HUES6 (cell line): ENCODE data around the gene REXO5.

Source experiments
- H3K27ac ChIP-seq: 2 replicates; pipeline ENCODE4 v1.7.0; 2013; ENCODE audit warnings: low read depth, mild to moderate bottlenecking, low read length, inconsistent platforms
- H3K27me3 ChIP-seq: 2 replicates; pipeline ENCODE4 v1.6.1; 2013; ENCODE audit warnings: low read length; ENCODE audit not compliant: control insufficient read depth, insufficient read depth
- H3K36me3 ChIP-seq: 2 replicates; pipeline ENCODE4 v1.6.1; 2013; ENCODE audit warnings: low read length; ENCODE audit not compliant: control insufficient read depth, insufficient read depth
- H3K4me1 ChIP-seq: 2 replicates; pipeline ENCODE4 v1.6.1; 2013; ENCODE audit warnings: low read length; ENCODE audit not compliant: control insufficient read depth, insufficient read depth
- H3K4me3 ChIP-seq: 2 replicates; pipeline ENCODE4 v1.5.1; 2013; ENCODE audit warnings: low read depth, low read length
- H3K9ac ChIP-seq: one replicate; pipeline ENCODE4 v1.6.1; 2013; ENCODE audit warnings: mild to moderate bottlenecking, low read length
- H3K9me3 ChIP-seq: 2 replicates; pipeline ENCODE4 v1.6.1; 2013; ENCODE audit warnings: low read depth, low read length; ENCODE audit not compliant: control insufficient read depth, insufficient read depth

Gene REXO5

DNA sequence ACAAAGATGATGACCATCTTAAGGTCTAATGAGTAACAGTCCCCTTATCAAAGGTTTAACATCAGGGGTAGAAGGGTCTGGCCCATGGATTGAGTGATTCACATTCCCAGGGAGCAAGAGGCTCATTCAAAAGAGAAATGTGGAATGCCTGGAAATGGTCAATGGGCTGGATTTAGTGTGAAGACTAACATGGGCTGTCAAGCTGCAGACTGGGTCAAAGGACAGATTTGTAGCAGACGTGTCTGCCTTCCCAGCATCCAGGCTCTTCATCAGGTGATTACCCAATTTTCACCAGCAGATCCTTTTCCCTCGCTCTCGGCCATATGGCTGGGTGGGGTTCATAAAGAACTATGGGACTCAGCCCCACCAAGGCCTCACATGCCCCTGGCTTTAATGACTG, 67.0 kb downstream of the REXO5 start:
- H3K27ac ChIP-seq = no peak overlapping the region
- no peaks in the 10 kb centered on the region for H3K9me3 ChIP-seq
- H3K27me3 ChIP-seq = no peaks in the 10 kb centered on the region
- H3K4me3 ChIP-seq = no peak overlapping the region
- no peak overlapping the region for H3K9ac ChIP-seq
- H3K36me3 ChIP-seq = no peaks in the 10 kb centered on the region
- H3K4me1 ChIP-seq = peaks cover 38% of the 10 kb centered on the region; the same call in 1 of the 2 replicates

GRCh38 chr16:20874088-20874581, 67.8 kb downstream of the REXO5 start:
- Histone ChIP-seq H3K27ac (no peak overlapping the region), H3K4me1 (peaks cover 38% of the 10 kb centered on the region; the same call in 1 of the 2 replicates), H3K36me3 (no peaks in the 10 kb centered on the region), H3K27me3 (no peaks in the 10 kb centered on the region), H3K4me3 (no peak overlapping the region), H3K9ac (no peak overlapping the region), H3K9me3 (no peaks in the 10 kb centered on the region)

DNA sequence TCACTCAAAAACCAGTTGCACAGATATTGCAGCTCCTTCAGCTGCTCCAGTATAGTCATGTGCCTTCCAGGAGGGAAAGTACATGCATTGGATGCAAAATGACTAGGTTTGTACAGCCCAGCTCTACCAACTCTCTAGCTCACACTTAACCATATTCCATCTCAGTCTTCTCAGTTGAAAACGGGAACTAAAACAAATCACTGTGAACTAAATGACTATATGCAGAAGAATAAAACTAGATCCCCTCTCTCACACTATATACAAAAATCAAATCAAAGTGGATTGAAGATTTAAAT, 69.0 kb downstream of the REXO5 start:
- Histone ChIP-seq H3K27me3 (no peaks in the 10 kb centered on the region), H3K4me3 (no peak overlapping the region), H3K36me3 (no peaks in the 10 kb centered on the region), H3K9me3 (no peaks in the 10 kb centered on the region), H3K9ac (no peak overlapping the region), H3K27ac (no peak overlapping the region), H3K4me1 (peaks cover 36% of the 10 kb centered on the region; the same call in 1 of the 2 replicates)

- Histone ChIP-seq H3K36me3 (no peaks in the 10 kb centered on the region), H3K9ac (no peak overlapping the region), H3K4me3 (no peak overlapping the region), H3K27ac (no peak overlapping the region), H3K4me1 (peaks cover 22% of the 10 kb centered on the region; the same call in 1 of the 2 replicates), H3K27me3 (no peaks in the 10 kb centered on the region), H3K9me3 (no peaks in the 10 kb centered on the region)
Measured at GRCh38 chr16:20878682-20879147, 72.4 kb downstream of the REXO5 start.

DNA sequence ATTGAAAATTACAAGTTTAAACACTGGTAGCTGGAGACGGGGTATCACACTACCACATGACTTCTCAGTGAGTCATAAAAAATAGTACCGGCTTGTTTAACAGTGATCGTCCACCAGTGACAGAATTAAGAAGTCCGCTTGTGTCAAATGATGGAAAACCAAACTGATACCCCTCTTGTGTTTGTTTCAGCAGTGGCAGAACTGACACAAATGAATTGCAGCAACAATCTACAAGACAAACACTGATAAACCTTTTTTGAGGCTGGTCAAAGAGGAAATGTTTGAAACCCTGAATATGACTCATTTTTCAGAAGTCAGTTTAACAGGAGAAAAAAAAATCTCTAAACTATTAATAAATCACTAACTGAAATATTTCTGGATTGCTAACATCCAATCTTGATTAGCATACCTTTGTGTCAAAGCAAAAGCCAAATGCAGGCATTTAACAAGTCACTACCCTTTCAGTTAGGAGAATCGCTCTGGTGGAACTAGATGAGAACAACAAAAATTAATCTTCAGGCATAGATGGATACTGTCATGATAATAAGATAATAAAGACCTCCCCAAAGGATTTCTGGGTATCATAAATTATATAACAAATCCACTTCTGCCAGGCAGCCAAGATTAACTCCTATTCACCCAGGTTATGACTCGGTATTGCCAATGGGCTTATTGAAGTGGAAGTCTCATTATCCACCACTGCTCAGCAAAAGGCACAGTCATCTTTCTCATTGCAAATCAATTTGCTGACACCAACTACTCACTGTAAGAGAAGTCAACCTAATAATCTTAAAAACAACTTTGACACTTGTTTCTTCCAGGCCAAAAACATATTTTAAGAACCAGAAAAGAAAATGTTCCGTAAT, 73.1 kb downstream of the REXO5 start:
- H3K27ac ChIP-seq = no peak overlapping the region
- no peak overlapping the region for H3K9ac ChIP-seq
- no peaks in the 10 kb centered on the region for H3K9me3 ChIP-seq
- no peak overlapping the region for H3K4me3 ChIP-seq
- H3K4me1 ChIP-seq = peaks cover 21% of the 10 kb centered on the region; the same call in 1 of the 2 replicates
- H3K36me3 ChIP-seq = no peaks in the 10 kb centered on the region
- H3K27me3 ChIP-seq = no peaks in the 10 kb centered on the region

GRCh38 chr16:20880867-20881502, 74.7 kb downstream of the REXO5 start:
- Histone ChIP-seq H3K27ac (no peak overlapping the region), H3K36me3 (no peaks in the 10 kb centered on the region), H3K4me1 (peaks cover 12% of the 10 kb centered on the region; the same call in 1 of the 2 replicates), H3K9ac (no peak overlapping the region), H3K4me3 (no peak overlapping the region), H3K9me3 (no peaks in the 10 kb centered on the region), H3K27me3 (no peaks in the 10 kb centered on the region)

DNA sequence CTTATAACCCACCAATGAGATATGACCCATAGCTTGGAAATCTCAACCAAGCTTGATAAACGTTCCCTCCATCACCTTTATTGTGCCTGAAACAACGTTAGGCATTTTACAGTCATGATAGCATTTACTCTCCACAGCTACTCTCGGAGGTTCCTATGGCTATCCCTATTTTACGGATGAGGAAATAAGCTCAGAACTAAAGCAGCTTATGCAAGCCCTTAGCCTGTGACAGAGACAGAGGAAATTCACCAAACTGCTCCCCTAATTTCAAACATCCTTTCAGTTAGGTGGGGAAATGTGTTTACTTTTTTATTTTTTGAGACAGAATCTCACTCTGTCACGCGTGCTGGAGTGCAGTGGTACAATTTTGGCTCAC, 75.2 kb downstream of the REXO5 start:
- H3K4me3 ChIP-seq = no peak overlapping the region
- no peaks in the 10 kb centered on the region for H3K27me3 ChIP-seq
- H3K27ac ChIP-seq = no peak overlapping the region
- H3K4me1 ChIP-seq = peaks cover 12% of the 10 kb centered on the region; the same call in 1 of the 2 replicates
- H3K9me3 ChIP-seq = no peaks in the 10 kb centered on the region
- H3K9ac ChIP-seq = no peak overlapping the region
- no peaks in the 10 kb centered on the region for H3K36me3 ChIP-seq

DNA sequence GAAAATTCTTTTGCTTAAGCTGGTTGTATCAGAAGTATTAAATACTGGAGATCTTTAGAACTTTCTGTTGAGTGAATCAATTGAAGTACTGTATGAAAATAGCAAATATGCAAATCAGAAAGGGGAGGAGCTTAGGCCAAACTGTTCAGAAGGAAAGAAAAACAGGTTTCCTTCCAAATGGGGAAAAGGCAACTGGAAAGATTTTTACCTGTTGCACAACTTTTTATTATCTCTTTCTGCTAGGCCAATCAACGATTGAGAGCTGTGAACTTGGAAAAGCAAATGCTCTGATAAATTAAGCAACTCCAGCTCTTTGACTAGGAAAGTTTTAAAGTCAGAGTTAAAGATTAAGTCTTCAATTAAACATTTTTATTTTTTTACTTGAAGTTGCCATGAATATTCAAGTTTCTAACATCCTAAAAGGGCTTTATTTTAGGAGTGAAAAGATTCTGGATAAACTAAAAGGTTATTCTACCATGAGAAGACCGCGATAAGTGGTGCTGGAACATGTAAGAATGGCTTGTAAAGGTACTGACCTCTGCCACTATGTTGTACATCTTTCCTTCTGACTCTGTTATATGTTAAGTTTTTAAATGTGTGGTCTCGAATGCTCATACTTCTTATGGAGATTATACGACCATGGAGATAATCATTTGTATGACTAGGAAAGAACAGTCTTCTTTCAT, 77.4 kb downstream of the REXO5 start:
- no peak overlapping the region for H3K27ac ChIP-seq
- H3K27me3 ChIP-seq = no peaks in the 10 kb centered on the region
- no peaks in the 10 kb centered on the region for H3K9me3 ChIP-seq
- peaks cover 8% of the 10 kb centered on the region; the same call in 1 of the 2 replicates for H3K4me1 ChIP-seq
- no peak overlapping the region for H3K9ac ChIP-seq
- H3K4me3 ChIP-seq = no peak overlapping the region
- no peaks in the 10 kb centered on the region for H3K36me3 ChIP-seq

DNA sequence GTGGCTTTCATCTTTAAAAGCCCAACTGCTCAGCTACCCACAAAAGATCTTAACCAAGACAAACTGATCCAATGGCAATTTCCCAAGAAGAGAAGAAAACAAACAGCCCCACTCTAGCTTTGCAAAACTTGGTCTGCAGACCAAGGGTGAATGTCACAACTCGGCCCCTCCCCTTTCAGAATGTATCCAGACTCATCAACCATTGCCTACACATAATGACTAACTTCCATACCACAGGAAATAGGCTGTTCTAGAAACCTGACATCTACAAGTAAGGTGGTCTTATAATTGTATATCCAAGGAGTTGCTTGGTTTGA, 77.9 kb downstream of the REXO5 start:
- peaks cover 6% of the 10 kb centered on the region for H3K4me1 ChIP-seq
- no peaks in the 10 kb centered on the region for H3K27me3 ChIP-seq
- H3K27ac ChIP-seq = no peak overlapping the region
- no peaks in the 10 kb centered on the region for H3K36me3 ChIP-seq
- H3K4me3 ChIP-seq = no peak overlapping the region
- H3K9me3 ChIP-seq = no peaks in the 10 kb centered on the region
- H3K9ac ChIP-seq = no peak overlapping the region

- Histone ChIP-seq H3K36me3 (no peaks in the 10 kb centered on the region), H3K27me3 (no peaks in the 10 kb centered on the region), H3K4me3 (no peak overlapping the region)
Measured at GRCh38 chr16:20886320-20886719, 80.0 kb downstream of the REXO5 start.

DNA sequence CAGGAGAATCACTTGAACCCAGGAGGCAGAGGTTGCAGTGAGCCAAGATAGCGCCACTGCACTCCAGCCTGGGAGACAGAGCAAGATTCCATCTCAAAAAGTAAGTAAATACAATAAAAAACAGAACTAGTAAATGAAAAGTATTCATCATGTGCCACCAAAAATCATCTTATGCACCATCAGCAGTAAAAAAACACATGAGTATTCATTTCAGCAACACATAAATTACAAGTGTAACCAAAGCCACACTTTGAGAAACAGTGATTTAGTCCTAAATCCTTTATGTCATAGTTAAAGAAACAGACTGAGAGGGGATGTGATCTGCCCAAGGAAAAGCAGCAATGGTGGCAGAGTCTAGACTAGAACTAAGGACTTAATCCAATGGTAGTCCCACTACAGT, 80.9 kb downstream of the REXO5 start:
- Histone ChIP-seq H3K9ac (no peak overlapping the region), H3K9me3 (no peaks in the 10 kb centered on the region), H3K4me1 (peaks cover 10% of the 10 kb centered on the region), H3K27me3 (no peaks in the 10 kb centered on the region), H3K4me3 (no peak overlapping the region), H3K36me3 (0 out of 2 replicates have a peak, but pooled peaks cover under 1% of the 10 kb centered on the region), H3K27ac (no peak overlapping the region)

More at GRCh38 chr16:20886320-20886719, 80.0 kb downstream of the REXO5 start:
- Histone ChIP-seq H3K4me1 (peaks cover 10% of the 10 kb centered on the region), H3K9me3 (no peaks in the 10 kb centered on the region), H3K27ac (no peak overlapping the region), H3K9ac (no peak overlapping the region)
